NT2/D1 (cell line): Measurements from ENCODE around the gene KCNJ6.

Source experiments
- DNase-seq: peaks from one replicate; pipeline ENCODE4 v3.0.0-alpha.2; 2011; ENCODE audit warnings: low read depth, low spot score
- H3K27me3 ChIP-seq: 2 replicates; pipeline ENCODE4 v1.6.0; 2011; ENCODE audit warnings: mild to moderate bottlenecking; ENCODE audit not compliant: insufficient read length, insufficient read depth
- H3K36me3 ChIP-seq: 2 replicates; pipeline ENCODE4 v1.6.1; 2011; ENCODE audit warnings: mild to moderate bottlenecking, low read length, mixed read lengths; ENCODE audit not compliant: insufficient read depth, insufficient read length
- H3K4me1 ChIP-seq: 2 replicates; pipeline ENCODE4 v1.5.1; 2011; ENCODE audit not compliant: insufficient read depth, insufficient read length
- H3K4me3 ChIP-seq: 2 replicates; pipeline ENCODE4 v1.5.1; 2011; ENCODE audit warnings: low read depth; ENCODE audit not compliant: insufficient read length
- H3K9ac ChIP-seq: 2 replicates; pipeline ENCODE4 v1.6.0; 2011; ENCODE audit warnings: low read depth; ENCODE audit not compliant: insufficient read length
- H3K9me3 ChIP-seq: 2 replicates; pipeline ENCODE4 v1.5.1; 2011; ENCODE audit warnings: mild to moderate bottlenecking, low read length; ENCODE audit not compliant: insufficient read depth
- SUZ12 ChIP-seq: IDR thresholded peaks from 2 replicates; pipeline ENCODE4 v1.6.1; 2011; ENCODE audit not compliant: insufficient read length, insufficient read depth; ENCODE audit errors: extremely low read depth
- YY1 ChIP-seq: IDR thresholded peaks from 2 replicates; pipeline ENCODE4 v1.6.1; 2011; ENCODE audit not compliant: insufficient read length, insufficient read depth
- ZNF274 ChIP-seq: IDR thresholded peaks from 2 replicates; pipeline ENCODE4 v1.6.1; 2011; ENCODE audit warnings: mild to moderate bottlenecking, low read depth, low read length

The KCNJ6 gene

GRCh38 chr21:37636152-37636860 lies 280.0 kb downstream of the KCNJ6 start:
- Histone ChIP-seq H3K4me1 (no peaks in the 10 kb centered on the region), H3K27me3 (no peaks in the 10 kb centered on the region), H3K4me3 (no peak overlapping the region), H3K9me3 (peaks cover 20% of the 10 kb centered on the region), H3K9ac (no peak overlapping the region), H3K36me3 (no peaks in the 10 kb centered on the region)
- no peak for DNase-seq
- TF ChIP-seq YY1, result no peak
- no peak for TF ChIP-seq ZNF274
- TF ChIP-seq SUZ12, result no peak

- H3K4me1 ChIP-seq, result no peaks in the 10 kb centered on the region
- TF ChIP-seq SUZ12 (peak; percentile 5), YY1 (no peak)
- DNase-seq, result peak; percentile 67
- H3K4me3 ChIP-seq, result no peak overlapping the region
- H3K27me3 ChIP-seq, result no peaks in the 10 kb centered on the region
- H3K9ac ChIP-seq, result peak overlapping the region; percentile 7
- no peaks in the 10 kb centered on the region for H3K36me3 ChIP-seq
- peaks cover 28% of the 10 kb centered on the region for H3K9me3 ChIP-seq
Measured at GRCh38 chr21:37631319-37632117, 284.7 kb downstream of the KCNJ6 start.

GRCh38 chr21:37630872-37631271 lies 285.4 kb downstream of the KCNJ6 start:
- no peaks in the 10 kb centered on the region for H3K36me3 ChIP-seq
- no peak overlapping the region for H3K9ac ChIP-seq

GRCh38 chr21:37628362-37628761 lies 287.9 kb downstream of the KCNJ6 start:
- no peaks in the 10 kb centered on the region for H3K36me3 ChIP-seq
- H3K9me3 ChIP-seq, result peaks cover 18% of the 10 kb centered on the region; the same call in 1 of the 2 replicates
- H3K4me3 ChIP-seq, result no peak overlapping the region
- DNase-seq, result no peak
- no peaks in the 10 kb centered on the region for H3K27me3 ChIP-seq
- TF ChIP-seq SUZ12, result no peak
- H3K4me1 ChIP-seq, result no peaks in the 10 kb centered on the region
- no peak overlapping the region for H3K9ac ChIP-seq

More at GRCh38 chr21:37630872-37631271, 285.4 kb downstream of the KCNJ6 start:
- H3K4me3 ChIP-seq, result no peak overlapping the region
- H3K27me3 ChIP-seq, result no peaks in the 10 kb centered on the region
- no peaks in the 10 kb centered on the region for H3K4me1 ChIP-seq
- DNase-seq, result no peak
- TF ChIP-seq ZNF274 (no peak), SUZ12 (peak; percentile 39)
- peaks cover 28% of the 10 kb centered on the region for H3K9me3 ChIP-seq

GRCh38 chr21:37627561-37627960 lies 288.7 kb downstream of the KCNJ6 start:
- no peaks in the 10 kb centered on the region for H3K27me3 ChIP-seq
- H3K4me1 ChIP-seq, result no peaks in the 10 kb centered on the region
- DNase-seq, result no peak
- H3K4me3 ChIP-seq, result no peak overlapping the region
- TF ChIP-seq YY1 (no peak), SUZ12 (no peak), ZNF274 (no peak)
- H3K9ac ChIP-seq, result no peak overlapping the region
- H3K36me3 ChIP-seq, result no peaks in the 10 kb centered on the region
- peaks cover 10% of the 10 kb centered on the region; the same call in 1 of the 2 replicates for H3K9me3 ChIP-seq

GRCh38 chr21:37627074-37627473 lies 289.2 kb downstream of the KCNJ6 start:
- TF ChIP-seq SUZ12, result no peak
- TF ChIP-seq YY1, result no peak
- TF ChIP-seq ZNF274, result no peak
- Histone ChIP-seq H3K27me3 (no peaks in the 10 kb centered on the region), H3K9me3 (peaks cover 8% of the 10 kb centered on the region; the same call in 1 of the 2 replicates), H3K9ac (no peak overlapping the region), H3K36me3 (no peaks in the 10 kb centered on the region), H3K4me1 (no peaks in the 10 kb centered on the region), H3K4me3 (no peak overlapping the region)
- DNase-seq, result no peak

- Histone ChIP-seq H3K4me3 (no peak overlapping the region), H3K27me3 (no peaks in the 10 kb centered on the region), H3K36me3 (no peaks in the 10 kb centered on the region), H3K9me3 (peaks cover 8% of the 10 kb centered on the region; the same call in 1 of the 2 replicates), H3K9ac (no peak overlapping the region), H3K4me1 (no peaks in the 10 kb centered on the region)
- no peak for DNase-seq
- no peak for TF ChIP-seq YY1
- no peak for TF ChIP-seq ZNF274
- TF ChIP-seq SUZ12, result no peak
Measured at GRCh38 chr21:37626320-37626719, 289.9 kb downstream of the KCNJ6 start.
